ENCODE data around the gene ZMYM1. TPM values are rescaled to one million over a fixed set of nuclear protein-coding genes. Genes with fewer than 3 reads are reported as not detected.
"Not testable (repeated sequence)": the region's sequence is repeated elsewhere in the genome, so short reads cannot be mapped to it uniquely, and the experiment has no call there.

Gene ZMYM1
- total RNA-seq, 2 donors from 2014 or later = 4.3 to 6.0 TPM

DNA sequence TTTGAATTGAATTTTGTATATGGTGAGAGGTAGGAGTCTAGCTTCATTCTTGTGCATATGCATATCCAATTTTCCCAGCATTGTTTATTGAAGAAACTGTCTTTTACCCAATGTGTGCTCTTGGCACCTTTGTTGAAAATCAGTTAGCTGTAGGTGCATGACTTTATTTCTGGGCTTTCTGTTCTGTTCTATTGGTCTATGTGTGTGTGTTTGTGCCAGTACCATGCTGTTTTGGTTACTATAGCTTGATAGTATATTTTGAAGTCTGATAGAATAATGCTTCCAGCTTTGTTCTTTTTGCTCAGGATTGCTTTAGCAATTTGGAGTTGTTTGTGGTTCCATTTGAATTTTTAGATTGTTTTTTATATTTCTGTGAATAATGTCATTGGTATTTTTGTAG is 9.4 kb upstream of the ZMYM1 start:
- Histone ChIP-seq H3K4me1 (no peaks in the 10 kb centered on the region), H3K9me3 (no peaks in the 10 kb centered on the region), H3K36me3 (replicated peaks in 1 of 2; ENCODE audit: insufficient read depth in 1 of 2, low read depth in 2 of 2) (no peaks in the 10 kb centered on the region), H3K27me3 (no peaks in the 10 kb centered on the region), H3K4me3 (no peak overlapping the region), H3K27ac (no peak overlapping the region)
- intact Hi-C loops (cut with DNase I) = no loop called here
- TF ChIP-seq POLR2A (IDR thresholded peaks at IDR 0.05) = no peak
- TF ChIP-seq, protein P1, sequence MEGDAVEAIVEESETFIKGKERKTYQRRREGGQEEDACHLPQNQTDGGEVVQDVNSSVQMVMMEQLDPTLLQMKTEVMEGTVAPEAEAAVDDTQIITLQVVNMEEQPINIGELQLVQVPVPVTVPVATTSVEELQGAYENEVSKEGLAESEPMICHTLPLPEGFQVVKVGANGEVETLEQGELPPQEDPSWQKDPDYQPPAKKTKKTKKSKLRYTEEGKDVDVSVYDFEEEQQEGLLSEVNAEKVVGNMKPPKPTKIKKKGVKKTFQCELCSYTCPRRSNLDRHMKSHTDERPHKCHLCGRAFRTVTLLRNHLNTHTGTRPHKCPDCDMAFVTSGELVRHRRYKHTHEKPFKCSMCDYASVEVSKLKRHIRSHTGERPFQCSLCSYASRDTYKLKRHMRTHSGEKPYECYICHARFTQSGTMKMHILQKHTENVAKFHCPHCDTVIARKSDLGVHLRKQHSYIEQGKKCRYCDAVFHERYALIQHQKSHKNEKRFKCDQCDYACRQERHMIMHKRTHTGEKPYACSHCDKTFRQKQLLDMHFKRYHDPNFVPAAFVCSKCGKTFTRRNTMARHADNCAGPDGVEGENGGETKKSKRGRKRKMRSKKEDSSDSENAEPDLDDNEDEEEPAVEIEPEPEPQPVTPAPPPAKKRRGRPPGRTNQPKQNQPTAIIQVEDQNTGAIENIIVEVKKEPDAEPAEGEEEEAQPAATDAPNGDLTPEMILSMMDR (IDR thresholded peaks at IDR 0.05) = no peak
- DNase-seq (no peak), ATAC-seq (no peak)

DNA sequence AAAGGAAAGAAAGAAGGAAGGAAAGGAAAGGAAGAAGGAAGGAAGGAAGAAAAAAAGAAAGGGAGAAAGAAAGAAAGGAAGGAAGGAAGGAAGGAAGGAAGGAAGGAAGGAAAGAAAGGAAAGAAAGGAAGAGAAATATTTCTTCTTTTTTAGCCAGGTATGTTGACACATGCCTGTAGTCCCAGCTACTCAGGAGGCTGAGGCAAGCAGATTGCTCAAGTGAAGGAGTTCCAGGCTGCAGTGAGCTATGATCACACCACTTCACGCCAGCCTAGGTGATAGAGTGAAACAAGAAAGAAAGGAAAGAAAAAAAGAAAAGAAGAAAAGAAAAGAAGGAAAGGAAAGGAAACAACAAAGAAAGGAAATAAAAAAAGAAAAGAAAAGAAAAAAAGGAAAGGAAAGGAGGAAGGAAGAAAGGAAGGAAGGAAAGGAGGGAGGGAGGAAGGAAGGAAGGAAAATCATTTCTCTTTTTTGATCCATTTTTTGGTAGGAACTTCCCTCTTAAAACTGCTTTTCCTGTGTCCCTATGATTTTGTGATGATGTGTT is 5.8 kb upstream of the ZMYM1 start:
- DNase-seq = no peak
- WGBS, 2 donors = 76 to 80% methylated on average over 1 of the region's 1 CpG
- H3K9me3 ChIP-seq = no peaks in the 10 kb centered on the region
- no peaks in the 10 kb centered on the region for H3K36me3 ChIP-seq (replicated peaks in 1 of 2; ENCODE audit: insufficient read depth in 1 of 2, low read depth in 2 of 2)
- no peaks in the 10 kb centered on the region for H3K4me1 ChIP-seq
- TF ChIP-seq, protein P1 (IDR thresholded peaks at IDR 0.05) = no peak
- no peak for TF ChIP-seq POLR2A (IDR thresholded peaks at IDR 0.05)
- H3K27me3 ChIP-seq = no peaks in the 10 kb centered on the region
- intact Hi-C loops (cut with DNase I) = no loop called here
- H3K4me3 ChIP-seq = no peak overlapping the region
- no peak for ATAC-seq
- no peak overlapping the region for H3K27ac ChIP-seq

DNA sequence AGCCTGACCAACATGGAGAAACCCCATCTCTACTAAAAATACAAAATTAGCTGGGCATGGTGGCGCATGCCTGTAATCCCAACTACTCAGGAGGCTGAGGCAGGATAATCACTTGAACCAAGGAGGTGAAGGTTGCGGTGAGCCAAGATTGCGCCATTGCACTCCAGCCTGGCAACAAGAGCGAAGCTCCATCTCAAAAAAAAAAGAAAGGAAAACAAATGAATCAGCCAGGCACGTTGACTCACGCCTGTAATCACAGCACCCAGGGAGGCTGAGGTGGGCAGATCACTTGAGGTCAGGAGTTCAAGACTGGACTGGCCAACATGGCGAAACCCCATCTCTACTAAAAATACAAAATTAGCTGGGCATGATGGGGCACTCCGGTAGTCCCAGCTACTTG is 2.8 kb upstream of the ZMYM1 start:
- ATAC-seq; DNase-seq; H3K27me3 ChIP-seq; H3K36me3 ChIP-seq (replicated peaks in 1 of 2; ENCODE audit: insufficient read depth in 1 of 2, low read depth in 2 of 2); H3K9me3 ChIP-seq; H3K4me3 ChIP-seq; H3K27ac ChIP-seq; intact Hi-C loops (cut with DNase I): not testable (repeated sequence)
- 79% methylated on average over 8 of the region's 8 CpGs for WGBS, 2 donors
- peaks cover 14% of the 10 kb centered on the region for H3K4me1 ChIP-seq

DNA sequence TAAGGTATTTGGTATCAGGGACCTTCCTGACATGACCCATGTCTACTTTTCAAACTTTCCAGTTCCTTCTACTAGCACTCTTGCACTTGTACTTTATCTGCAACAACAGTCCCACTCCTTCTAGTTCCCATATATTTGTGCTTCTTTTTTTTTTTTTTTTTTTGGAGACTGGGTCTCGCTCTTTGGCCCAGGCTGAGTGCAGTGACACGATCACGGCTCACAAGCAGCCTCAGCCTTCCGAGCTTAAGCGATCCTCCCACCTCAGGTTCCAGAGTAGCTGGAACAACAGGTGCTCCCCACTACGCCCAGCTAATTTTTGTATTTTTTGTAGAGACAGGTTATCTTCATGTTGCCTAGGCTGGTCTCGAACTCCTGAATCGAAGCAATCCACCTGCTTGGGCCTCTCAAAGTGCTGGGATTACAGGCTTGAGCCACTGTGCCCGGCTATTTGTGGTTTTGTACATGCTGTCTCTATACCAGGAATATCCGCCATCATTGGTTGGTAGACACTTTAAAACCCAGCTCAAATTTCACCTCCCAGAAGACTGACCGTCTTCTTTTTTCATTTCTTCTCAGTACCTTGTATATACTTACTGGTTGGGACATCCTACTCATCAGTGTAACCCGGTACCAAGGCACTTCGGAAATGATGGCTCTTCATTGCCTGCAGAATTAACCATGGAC is 1.1 kb downstream of the ZMYM1 start:
- Histone ChIP-seq H3K27ac (peak overlapping the region in 2 of 4 donors; percentile 85 to 87), H3K9me3 (no peaks in the 10 kb centered on the region), H3K4me1 (peaks cover 14% of the 10 kb centered on the region), H3K4me3 (no peak overlapping the region), H3K27me3 (no peaks in the 10 kb centered on the region), H3K36me3 (replicated peaks in 1 of 2; ENCODE audit: insufficient read depth in 1 of 2, low read depth in 2 of 2) (no peaks in the 10 kb centered on the region)
- DNase-seq (no peak), ATAC-seq (no peak)
- intact Hi-C loops (cut with DNase I) = no loop called here
- TF ChIP-seq, protein P1 (IDR thresholded peaks at IDR 0.05) = no peak
- no peak for TF ChIP-seq POLR2A (IDR thresholded peaks at IDR 0.05)
- 87 to 89% methylated on average over 13 of the region's 13 CpGs for WGBS, 2 donors

DNA sequence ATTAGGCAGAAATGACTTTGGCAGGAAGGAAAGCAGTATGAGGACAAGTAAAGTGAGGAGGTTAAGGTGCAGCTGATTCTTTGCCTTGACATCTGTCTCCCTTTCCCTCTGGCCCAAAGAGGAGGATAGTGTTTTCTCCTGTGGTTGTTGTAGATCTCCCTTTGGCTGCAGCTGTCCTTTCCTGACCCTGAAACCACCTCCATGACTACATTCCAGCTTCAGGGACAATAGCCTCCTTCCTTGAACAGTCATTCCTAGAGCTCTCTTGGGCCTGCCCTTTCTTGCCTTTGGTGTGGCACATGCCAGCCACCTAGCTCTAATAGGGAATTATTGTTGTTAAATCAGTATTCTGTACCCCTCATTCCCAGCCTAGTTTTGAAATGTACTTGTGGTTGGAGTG is 6.2 kb downstream of the ZMYM1 start:
- no peak for TF ChIP-seq POLR2A (IDR thresholded peaks at IDR 0.05)
- TF ChIP-seq, protein P1 (IDR thresholded peaks at IDR 0.05) = no peak
- peaks cover 7% of the 10 kb centered on the region for H3K4me1 ChIP-seq
- H3K4me3 ChIP-seq = no peak overlapping the region
- H3K27ac ChIP-seq = no peak overlapping the region
- no peak for ATAC-seq
- no peaks in the 10 kb centered on the region for H3K36me3 ChIP-seq (replicated peaks in 1 of 2; ENCODE audit: insufficient read depth in 1 of 2, low read depth in 2 of 2)
- no peaks in the 10 kb centered on the region for H3K9me3 ChIP-seq
- intact Hi-C loops (cut with DNase I) = no loop called here
- no peak for DNase-seq
- H3K27me3 ChIP-seq = no peaks in the 10 kb centered on the region
